Measurements from ENCODE around the gene CAB39. TPM values are rescaled to one million over a fixed set of nuclear protein-coding genes. Genes with fewer than 3 reads are reported as not detected.
A peak's percentile ranks its signal among the peaks of the same experiment; 100 is the strongest.

Gene CAB39
- total RNA-seq, 1 donor from 2014 or later, result 60.3 TPM

DNA sequence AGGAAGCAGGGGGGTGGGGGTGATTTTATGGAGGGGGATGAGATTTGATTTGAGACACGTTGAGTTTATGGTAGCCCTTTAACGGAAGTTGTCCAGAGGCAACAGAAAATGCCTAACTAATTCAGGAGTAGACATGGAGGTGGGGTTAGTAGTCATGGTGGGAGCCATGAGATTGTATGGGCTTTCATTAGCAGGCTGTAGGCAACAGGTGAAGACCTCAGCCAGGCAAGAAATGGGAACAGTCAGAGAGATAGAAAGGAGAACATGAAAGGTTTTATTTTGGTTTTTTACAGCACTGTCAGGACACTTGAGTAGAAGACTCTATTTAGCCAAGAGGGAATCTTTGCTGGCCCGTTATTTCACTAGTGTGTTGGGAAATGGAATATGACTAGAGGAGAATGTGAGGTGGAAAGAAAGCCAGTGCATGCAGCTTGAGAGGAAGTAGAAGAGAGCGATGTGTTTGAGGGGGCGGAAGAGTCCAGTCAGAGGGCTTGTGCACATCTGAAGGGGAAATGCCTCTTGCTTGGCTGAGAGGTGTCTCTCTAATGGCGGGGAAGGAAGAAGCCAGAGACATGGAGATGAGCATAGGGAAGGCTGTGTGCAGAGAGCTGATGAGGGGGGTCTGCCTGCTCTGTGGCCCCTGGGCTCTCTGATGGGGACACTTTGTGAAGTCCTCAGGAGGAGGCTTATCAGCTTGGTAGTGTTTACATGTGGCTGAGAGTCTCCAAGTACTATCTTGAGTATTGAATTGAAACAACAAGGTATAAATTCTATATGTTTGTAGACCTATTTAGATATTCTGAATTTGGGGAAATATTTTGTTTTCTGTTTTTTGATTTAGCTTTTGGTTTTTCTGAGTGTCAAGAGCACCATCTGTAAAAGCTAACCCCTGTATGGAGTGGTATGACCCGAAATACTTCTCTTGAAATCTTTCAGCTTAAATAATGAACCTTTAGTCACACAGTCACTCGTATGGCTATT lies 85.2 kb downstream of the CAB39 start:
- peaks cover 4% of the 10 kb centered on the region for H3K27me3 Mint-ChIP-seq (ENCODE audit: unreplicated experiment)
- H3K4me3 Mint-ChIP-seq (ENCODE audit: unreplicated experiment), result no peak overlapping the region
- DNase-seq, result no peak
- TF ChIP-seq, protein P1, sequence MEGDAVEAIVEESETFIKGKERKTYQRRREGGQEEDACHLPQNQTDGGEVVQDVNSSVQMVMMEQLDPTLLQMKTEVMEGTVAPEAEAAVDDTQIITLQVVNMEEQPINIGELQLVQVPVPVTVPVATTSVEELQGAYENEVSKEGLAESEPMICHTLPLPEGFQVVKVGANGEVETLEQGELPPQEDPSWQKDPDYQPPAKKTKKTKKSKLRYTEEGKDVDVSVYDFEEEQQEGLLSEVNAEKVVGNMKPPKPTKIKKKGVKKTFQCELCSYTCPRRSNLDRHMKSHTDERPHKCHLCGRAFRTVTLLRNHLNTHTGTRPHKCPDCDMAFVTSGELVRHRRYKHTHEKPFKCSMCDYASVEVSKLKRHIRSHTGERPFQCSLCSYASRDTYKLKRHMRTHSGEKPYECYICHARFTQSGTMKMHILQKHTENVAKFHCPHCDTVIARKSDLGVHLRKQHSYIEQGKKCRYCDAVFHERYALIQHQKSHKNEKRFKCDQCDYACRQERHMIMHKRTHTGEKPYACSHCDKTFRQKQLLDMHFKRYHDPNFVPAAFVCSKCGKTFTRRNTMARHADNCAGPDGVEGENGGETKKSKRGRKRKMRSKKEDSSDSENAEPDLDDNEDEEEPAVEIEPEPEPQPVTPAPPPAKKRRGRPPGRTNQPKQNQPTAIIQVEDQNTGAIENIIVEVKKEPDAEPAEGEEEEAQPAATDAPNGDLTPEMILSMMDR (IDR thresholded peaks at IDR 0.05; ENCODE audit: partially characterized antibody, unreplicated experiment), result no peak
- no peak overlapping the region for H3K27ac Mint-ChIP-seq (ENCODE audit: unreplicated experiment)
- no peaks in the 10 kb centered on the region for H3K4me1 Mint-ChIP-seq (ENCODE audit: low read depth, unreplicated experiment)
- H3K36me3 Mint-ChIP-seq (ENCODE audit: unreplicated experiment), result peaks cover 16% of the 10 kb centered on the region
- H3K9me3 Mint-ChIP-seq (ENCODE audit: unreplicated experiment), result peaks cover 12% of the 10 kb centered on the region

DNA sequence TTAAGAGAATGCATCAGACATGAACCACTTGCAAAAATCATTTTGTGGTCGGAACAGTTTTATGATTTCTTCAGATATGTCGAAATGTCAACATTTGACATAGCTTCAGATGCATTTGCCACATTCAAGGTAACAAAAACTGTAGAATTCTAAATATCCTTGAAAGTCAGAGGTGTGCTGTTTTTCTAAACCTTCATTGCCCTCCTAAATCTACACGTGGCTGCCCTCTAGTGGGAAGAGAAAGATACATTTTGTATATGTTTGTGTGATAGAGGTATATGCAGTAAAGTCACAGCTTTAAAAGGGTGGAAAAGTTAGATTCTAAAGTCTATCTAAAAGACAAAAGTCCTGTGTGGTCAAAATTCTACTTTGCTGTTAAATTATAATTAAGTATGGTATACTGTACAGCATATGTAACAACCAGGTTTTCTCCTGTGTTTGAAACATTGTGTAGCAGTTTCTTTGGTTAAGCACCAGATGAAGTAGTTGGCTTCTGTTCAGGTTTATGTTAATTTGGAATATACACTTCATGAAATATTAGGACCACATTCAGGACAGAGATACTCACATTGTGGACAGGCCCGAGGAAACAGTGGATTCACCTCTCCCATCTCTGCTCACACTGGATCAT lies 86.2 kb downstream of the CAB39 start:
- H3K27ac Mint-ChIP-seq (ENCODE audit: unreplicated experiment), result no peak overlapping the region
- peaks cover 4% of the 10 kb centered on the region for H3K27me3 Mint-ChIP-seq (ENCODE audit: unreplicated experiment)
- H3K9me3 Mint-ChIP-seq (ENCODE audit: unreplicated experiment), result peaks cover 12% of the 10 kb centered on the region
- no peaks in the 10 kb centered on the region for H3K4me1 Mint-ChIP-seq (ENCODE audit: low read depth, unreplicated experiment)
- DNase-seq, result no peak
- no peak overlapping the region for H3K4me3 Mint-ChIP-seq (ENCODE audit: unreplicated experiment)
- TF ChIP-seq, protein P1 (IDR thresholded peaks at IDR 0.05; ENCODE audit: partially characterized antibody, unreplicated experiment), result peak; percentile 73
- peaks cover 22% of the 10 kb centered on the region for H3K36me3 Mint-ChIP-seq (ENCODE audit: unreplicated experiment)

DNA sequence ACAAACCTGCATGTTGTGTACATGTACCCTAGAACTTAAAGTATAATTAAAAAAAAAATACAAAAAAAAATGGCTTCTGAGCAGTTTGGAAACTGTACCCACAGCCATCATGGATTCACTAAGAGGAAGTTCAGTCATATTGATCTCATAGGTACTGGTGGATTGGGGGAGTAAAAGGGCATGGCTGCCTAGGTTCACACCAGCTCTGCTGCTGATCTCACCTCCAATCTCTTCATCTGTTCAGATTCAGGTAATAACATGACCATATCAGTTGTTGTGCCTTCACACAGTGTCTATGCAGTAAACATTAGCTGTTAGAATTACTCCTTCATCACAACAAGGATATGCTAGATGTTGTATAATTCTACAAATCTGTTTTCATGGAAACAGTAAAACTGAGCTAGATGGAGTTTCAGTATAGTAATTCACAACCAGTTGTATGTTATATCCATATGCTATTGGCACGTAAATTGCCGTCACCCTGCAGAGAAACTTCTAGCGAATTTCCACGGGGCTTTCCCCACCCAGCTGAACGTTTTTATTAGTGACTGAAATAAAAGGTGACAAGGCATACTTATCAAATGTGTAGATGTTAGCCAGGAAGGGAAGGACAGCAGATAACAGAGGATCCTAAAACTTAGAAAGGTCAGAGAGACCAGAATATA lies 92.8 kb downstream of the CAB39 start:
- no peak for DNase-seq
- Mint-ChIP-seq H3K27ac (ENCODE audit: unreplicated experiment) (no peak overlapping the region), H3K4me3 (ENCODE audit: unreplicated experiment) (no peak overlapping the region), H3K4me1 (ENCODE audit: low read depth, unreplicated experiment) (no peaks in the 10 kb centered on the region), H3K9me3 (ENCODE audit: unreplicated experiment) (peaks cover 7% of the 10 kb centered on the region), H3K27me3 (ENCODE audit: unreplicated experiment) (peaks cover 2% of the 10 kb centered on the region), H3K36me3 (ENCODE audit: unreplicated experiment) (peaks cover 18% of the 10 kb centered on the region)
- TF ChIP-seq, protein P1 (IDR thresholded peaks at IDR 0.05; ENCODE audit: partially characterized antibody, unreplicated experiment), result no peak

DNA sequence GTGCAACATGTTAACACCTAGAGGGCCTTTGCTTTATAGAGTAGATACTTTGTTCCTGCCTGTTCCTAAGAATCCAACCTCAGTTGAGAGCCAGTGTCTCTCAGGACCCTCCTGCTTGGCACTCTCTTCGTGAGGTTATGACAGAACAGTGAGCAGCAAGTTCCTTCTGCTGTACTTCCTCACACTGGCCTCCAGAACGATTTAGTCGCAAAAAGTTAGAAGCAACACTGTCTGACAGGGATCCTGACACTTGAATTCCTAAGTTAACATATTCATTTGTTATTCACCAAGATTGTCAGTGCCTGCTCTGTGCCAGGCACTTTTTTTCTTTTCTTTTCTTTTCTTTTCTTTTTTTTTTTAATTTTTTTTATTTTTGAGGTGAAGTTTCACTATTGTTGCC lies 95.1 kb downstream of the CAB39 start:
- Mint-ChIP-seq H3K4me1 (ENCODE audit: low read depth, unreplicated experiment) (no peaks in the 10 kb centered on the region), H3K27me3 (ENCODE audit: unreplicated experiment) (no peaks in the 10 kb centered on the region), H3K27ac (ENCODE audit: unreplicated experiment) (no peak overlapping the region), H3K9me3 (ENCODE audit: unreplicated experiment) (no peaks in the 10 kb centered on the region), H3K4me3 (ENCODE audit: unreplicated experiment) (no peak overlapping the region), H3K36me3 (ENCODE audit: unreplicated experiment) (peaks cover 10% of the 10 kb centered on the region)
- TF ChIP-seq, protein P1 (IDR thresholded peaks at IDR 0.05; ENCODE audit: partially characterized antibody, unreplicated experiment), result no peak
- DNase-seq, result no peak

All from glutamatergic neuron (in vitro differentiated cells).